GF-D8 (cell line): ENCODE data around the gene WNT7B.

ENCODE experiments used
- DNase-seq: peaks from one replicate; lab custom pipeline; 2025; lab: John Stamatoyannopoulos, UW

Gene WNT7B

GRCh38 chr22:45977003-45977411 lies at the start of gene WNT7B:
Gene WNT7B (minus strand): TSS chr22:45977162. CDS start chr22:45976754, 408 bp downstream.
- no peak for DNase-seq

GRCh38 chr22:46025973-46026898 lies 49.3 kb upstream of the WNT7B start:
- no peak for DNase-seq

- DNase-seq = no peak
These were observed 48.4 kb upstream of the WNT7B start for GRCh38 chr22:46025225-46025972.

- no peak for DNase-seq
These were observed 47.3 kb upstream of the WNT7B start for GRCh38 chr22:46024136-46024840.

GRCh38 chr22:46023558-46023981 lies 46.6 kb upstream of the WNT7B start:
- no peak for DNase-seq

GRCh38 chr22:46022881-46023512 lies 46.0 kb upstream of the WNT7B start:
- DNase-seq = no peak

- no peak for DNase-seq
These were observed 44.6 kb upstream of the WNT7B start for GRCh38 chr22:46021577-46021976.

- DNase-seq = no peak
These were observed 42.4 kb upstream of the WNT7B start for GRCh38 chr22:46019351-46019750.

- DNase-seq = no peak
These were observed 41.9 kb upstream of the WNT7B start for GRCh38 chr22:46018859-46019258.

- no peak for DNase-seq
These were observed 40.2 kb upstream of the WNT7B start for GRCh38 chr22:46017166-46017565.

- DNase-seq = peak; percentile 77
These were observed 36.8 kb upstream of the WNT7B start for GRCh38 chr22:46013460-46014416.

- no peak for DNase-seq
These were observed 35.9 kb upstream of the WNT7B start for GRCh38 chr22:46012881-46013281.

GRCh38 chr22:46012182-46012880 lies 35.4 kb upstream of the WNT7B start:
- no peak for DNase-seq

GRCh38 chr22:46011627-46012181 lies 34.7 kb upstream of the WNT7B start:
- no peak for DNase-seq

GRCh38 chr22:46010951-46011626 lies 34.1 kb upstream of the WNT7B start:
- DNase-seq = no peak

- no peak for DNase-seq
These were observed 33.4 kb upstream of the WNT7B start for GRCh38 chr22:46010207-46010867.

- DNase-seq = no peak
These were observed 32.8 kb upstream of the WNT7B start for GRCh38 chr22:46009730-46010129.

GRCh38 chr22:46008836-46009596 lies 32.1 kb upstream of the WNT7B start:
- DNase-seq = no peak
